Left renal cortex interstitium (tissue), 4 donors: ENCODE data around the gene FCRL1. TPM values are rescaled to one million over a fixed set of nuclear protein-coding genes. Genes with fewer than 3 reads are reported as not detected.

ENCODE experiments used
- polyA plus RNA-seq, 4 donors: library from polyadenylated mRNA; unstranded; fragments of 120-200 nt; gene quantifications; one replicate each; pipeline ENCODE4 v1.2.1, GENCODE V29; 2013; ENCODE audit not compliant: insufficient read length in 4 of 4

Gene FCRL1
- polyA plus RNA-seq, 4 donors, result 0.11 to 0.27 (median 0.14) TPM; not detected in 1

Other genes starting within 250 kb of the FCRL1 start
- not detected for gene FCRL4, start 222.0 kb downstream of the FCRL1 start, polyA plus RNA-seq
- gene FCRL3, start 119.4 kb downstream of the FCRL1 start, polyA plus RNA-seq, result under 1 TPM in 3 of 4 donors, not detected in 1; 0.13 to 0.18 (median 0.16) TPM
- gene FCRL2, start 43.0 kb downstream of the FCRL1 start, polyA plus RNA-seq, result under 1 TPM in 1 of 4 donors, not detected in 3; 0.08 TPM
- gene CD5L, start 21.7 kb upstream of the FCRL1 start, polyA plus RNA-seq, result under 1 TPM in 1 of 4 donors, not detected in 3; 0.28 TPM
- gene KIRREL1, start 173.5 kb upstream of the FCRL1 start, polyA plus RNA-seq, result 100 to 1,000 TPM; 167 to 186 (median 179) TPM